GM19238 (cell line): Measurements from ENCODE around the gene STK35.
"Not testable (repeated sequence)": the region's sequence is repeated elsewhere in the genome, so short reads cannot be mapped to it uniquely, and the experiment has no call there.

ENCODE experiments used
- DNase-seq: peaks from one replicate; pipeline ENCODE4 v3.0.0; 2011; ENCODE audit warnings: low spot score; ENCODE audit not compliant: insufficient read length

Gene STK35

DNA sequence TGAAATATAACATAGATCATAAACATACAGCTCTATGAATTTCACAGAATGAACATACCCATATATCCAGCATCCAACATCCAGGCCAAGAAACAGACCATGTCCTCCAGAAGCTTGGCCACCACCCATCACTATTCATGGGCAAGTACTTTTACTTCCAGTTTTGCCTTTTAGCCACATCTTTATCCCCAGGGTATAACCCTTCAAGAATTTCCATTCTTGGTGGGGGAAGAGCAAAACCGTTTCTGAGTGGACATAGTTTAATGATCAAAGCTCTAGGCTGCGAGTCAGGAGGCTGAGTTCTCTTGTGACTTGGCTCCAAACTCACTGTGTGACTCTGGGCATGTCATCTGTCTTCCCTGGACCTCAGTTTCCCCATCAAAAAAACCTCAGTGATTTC, 78.3 kb downstream of the STK35 start:
- no peak for DNase-seq

DNA sequence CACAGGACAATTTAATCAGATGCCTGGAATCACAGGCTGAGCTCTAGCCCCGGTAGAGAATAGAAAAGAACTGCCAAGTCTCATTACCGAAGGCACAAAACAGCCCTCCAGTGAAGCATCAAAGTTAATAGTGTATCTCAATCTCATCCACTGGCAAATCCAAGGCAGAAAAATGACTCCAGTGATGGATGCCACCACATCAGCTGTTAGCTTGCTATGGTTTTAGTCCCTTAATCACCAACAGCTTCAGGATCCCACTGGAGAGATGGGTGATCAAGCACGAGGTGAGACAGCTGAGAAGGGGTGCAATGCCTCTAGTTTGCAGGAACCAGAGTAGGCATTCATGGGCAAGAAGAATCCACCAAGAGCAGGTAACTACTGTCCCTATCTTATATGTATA, 81.8 kb downstream of the STK35 start:
- no peak for DNase-seq

DNA sequence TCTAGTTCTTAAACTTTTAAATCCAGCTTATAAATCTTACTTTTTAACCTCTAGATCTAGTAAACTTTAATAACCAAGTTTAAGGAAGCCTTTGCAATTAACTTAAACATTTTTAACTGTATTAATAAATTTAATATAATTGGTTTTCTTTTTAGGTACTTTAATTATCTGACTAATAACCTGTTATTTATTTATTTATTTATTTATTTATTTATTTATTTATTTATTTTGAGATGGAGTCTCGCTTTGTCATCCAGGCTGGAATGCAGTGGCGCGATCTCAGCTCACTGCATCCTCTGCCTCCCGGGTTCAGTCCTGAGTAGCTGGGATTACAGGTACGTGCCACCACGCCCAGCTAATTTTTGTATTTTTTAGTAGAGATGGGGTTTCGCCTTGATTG, 83.3 kb downstream of the STK35 start:
- DNase-seq: not testable (repeated sequence)

DNA sequence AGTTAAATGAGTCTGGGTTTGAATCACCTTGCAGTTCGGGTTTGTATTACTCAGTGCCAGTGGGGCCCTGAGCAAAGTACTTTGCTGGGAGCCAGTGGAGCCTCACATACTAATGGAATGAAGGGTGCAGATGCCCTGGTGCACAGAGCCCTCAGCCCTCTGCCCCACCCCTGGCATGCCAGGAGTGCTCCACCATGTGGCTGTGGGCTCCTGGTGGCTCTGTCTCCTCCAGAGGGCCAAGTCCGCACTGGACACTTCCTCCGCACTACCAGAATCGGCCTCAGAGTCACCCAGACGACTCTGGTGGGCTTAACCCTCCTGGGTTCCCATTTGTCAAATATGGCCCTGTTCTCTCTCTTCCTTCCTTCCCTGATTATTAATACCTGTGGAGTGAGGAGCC, 94.0 kb downstream of the STK35 start:
- DNase-seq: no peak

DNA sequence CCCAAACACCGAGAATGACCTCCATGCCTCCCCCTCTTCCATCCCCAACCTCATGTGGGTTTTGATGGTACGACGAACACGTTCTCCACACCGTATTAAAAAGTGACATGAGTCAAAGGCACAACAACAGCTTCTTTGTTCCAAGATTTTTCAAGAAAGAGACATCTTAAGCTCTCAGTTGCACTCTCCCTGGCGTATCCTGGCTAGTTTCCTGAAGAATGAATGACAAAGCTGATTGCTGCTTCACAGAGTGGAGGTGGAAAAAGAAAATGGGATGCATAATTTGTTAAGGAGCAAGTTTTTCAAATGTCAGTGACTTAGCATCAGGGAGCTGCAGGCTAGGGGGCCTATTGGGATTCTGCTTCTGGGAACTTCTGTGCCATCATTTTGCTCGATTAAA, 95.5 kb downstream of the STK35 start:
- DNase-seq: no peak
